SU-DHL-6 (cell line): ENCODE data around the gene LARGE2.

Experiments used
- H2AFZ ChIP-seq: fragments of 200-600 bp; sonication (generic); 2 replicates; pipeline ENCODE4 v1.6.1; 2014; ENCODE audit warnings: low read depth, mild to moderate bottlenecking, moderate library complexity, mixed read lengths, antibody characterized with exemption, low read length; ENCODE audit not compliant: severe bottlenecking
- H3F3A ChIP-seq: fragments of 200-600 bp; shearing (Covaris generic); 2 replicates; pipeline ENCODE4 v1.6.0; 2016; ENCODE audit warnings: antibody characterized with exemption, mild to moderate bottlenecking; ENCODE audit not compliant: insufficient read depth
- H3K27ac ChIP-seq: fragments of 200-600 bp; sonication (generic); 2 replicates; pipeline ENCODE4 v1.5.1; 2016; ENCODE audit warnings: low read depth, mild to moderate bottlenecking, low read length, moderate library complexity, mixed read lengths
- H3K27me3 ChIP-seq: fragments of 200-600 bp; sonication (generic), shearing (Covaris generic); 2 replicates; pipeline ENCODE4 v1.6.0; 2014; ENCODE audit warnings: mild to moderate bottlenecking, low read length
- H3K36me3 ChIP-seq: fragments of 200-600 bp; sonication (generic); 2 replicates; pipeline ENCODE4 v1.6.1; 2014; ENCODE audit warnings: mild to moderate bottlenecking, low read length, mixed read lengths
- H3K4me2 ChIP-seq: fragments of 300-600, 200-600 bp; shearing (Covaris generic), sonication (generic); 2 replicates; pipeline ENCODE4 v1.6.0; 2014; ENCODE audit warnings: low read length, low read depth, mild to moderate bottlenecking; ENCODE audit not compliant: poor library complexity, severe bottlenecking
- H3K4me3 ChIP-seq: fragments of 200-600 bp; sonication (generic); 2 replicates; pipeline ENCODE4 v1.5.1; 2014; ENCODE audit warnings: antibody characterized with exemption, low read length, mild to moderate bottlenecking, mixed read lengths; ENCODE audit not compliant: insufficient read depth, poor library complexity, severe bottlenecking
- H3K79me2 ChIP-seq: fragments of 200-600 bp; sonication (generic); 2 replicates; pipeline ENCODE4 v1.6.1; 2014; ENCODE audit warnings: mild to moderate bottlenecking, low read length, moderate library complexity; ENCODE audit not compliant: insufficient read depth
- H3K9ac ChIP-seq: fragments of 200-600 bp; sonication (generic); 2 replicates; pipeline ENCODE4 v1.7.0; 2014; ENCODE audit warnings: mild to moderate bottlenecking, low read length
- H3K9me2 ChIP-seq: fragments of 200-600 bp; sonication (generic); replicated peaks from 2 replicates; pipeline ENCODE4 v1.6.1; 2014; ENCODE audit warnings: low read length; ENCODE audit not compliant: insufficient read depth
- H3K9me3 ChIP-seq: fragments of 200-600 bp; sonication (generic); 2 replicates; pipeline ENCODE4 v1.6.1; 2014; ENCODE audit warnings: low read length, mixed read lengths; ENCODE audit not compliant: insufficient read depth
- H4K20me1 ChIP-seq: fragments of 200-600 bp; sonication (generic); 2 replicates; pipeline ENCODE4 v1.6.1; 2014; ENCODE audit warnings: low read depth, mild to moderate bottlenecking, antibody characterized with exemption, low read length, moderate library complexity, mixed read lengths
- CTCF ChIP-seq: fragments of 200-600 bp; sonication (generic); IDR thresholded peaks from one replicate; pipeline ENCODE4 v1.5.1; 2017; ENCODE audit warnings: antibody characterized with exemption, mild to moderate bottlenecking, low read length, moderate library complexity; ENCODE audit not compliant: insufficient read depth, poor library complexity, severe bottlenecking
- EZH2phosphoT487 ChIP-seq: fragments of 200-600 bp; sonication (generic), shearing (Covaris generic); conservative IDR thresholded peaks from 2 replicates; pipeline ENCODE4 v1.6.1; 2018; ENCODE audit warnings: mild to moderate bottlenecking, antibody characterized with exemption, low read length, moderate library complexity, mixed read lengths

The LARGE2 gene

GRCh38 chr11:45909594-45910475 lies 12.6 kb upstream of the LARGE2 start:
- no peaks in the 10 kb centered on the region for H3F3A ChIP-seq
- TF ChIP-seq CTCF, result no peak
- no peak for TF ChIP-seq EZH2phosphoT487
- no peaks in the 10 kb centered on the region for H4K20me1 ChIP-seq
- no peaks in the 10 kb centered on the region for H3K9me2 ChIP-seq
- no peaks in the 10 kb centered on the region for H3K36me3 ChIP-seq
- no peaks in the 10 kb centered on the region for H3K27me3 ChIP-seq
- H3K9me3 ChIP-seq, result no peaks in the 10 kb centered on the region
- no peak overlapping the region for H3K27ac ChIP-seq
- H3K4me2 ChIP-seq, result no peak overlapping the region
- no peak overlapping the region for H3K9ac ChIP-seq
- H3K4me3 ChIP-seq, result no peak overlapping the region
- H3K79me2 ChIP-seq, result no peaks in the 10 kb centered on the region
- no peak overlapping the region for H2AFZ ChIP-seq

GRCh38 chr11:45910623-45911022 lies 11.8 kb upstream of the LARGE2 start:
- no peak overlapping the region for H3K27ac ChIP-seq

GRCh38 chr11:45913514-45913913 lies 8.9 kb upstream of the LARGE2 start:
- H3K36me3 ChIP-seq, result no peaks in the 10 kb centered on the region
- no peaks in the 10 kb centered on the region for H3K9me3 ChIP-seq
- H3K4me2 ChIP-seq, result no peak overlapping the region
- no peak overlapping the region for H3K9ac ChIP-seq
- TF ChIP-seq EZH2phosphoT487, result no peak
- no peak for TF ChIP-seq CTCF
- H3K27ac ChIP-seq, result no peak overlapping the region
- no peaks in the 10 kb centered on the region for H3K27me3 ChIP-seq
- no peaks in the 10 kb centered on the region for H4K20me1 ChIP-seq
- peaks cover under 1% of the 10 kb centered on the region; the same call in 1 of the 2 replicates for H3F3A ChIP-seq
- no peak overlapping the region for H2AFZ ChIP-seq
- H3K79me2 ChIP-seq, result peaks cover 16% of the 10 kb centered on the region
- H3K9me2 ChIP-seq, result no peaks in the 10 kb centered on the region
- no peak overlapping the region for H3K4me3 ChIP-seq

More at GRCh38 chr11:45910623-45911022, 11.8 kb upstream of the LARGE2 start:
- Histone ChIP-seq H3K4me3 (no peak overlapping the region), H3F3A (no peaks in the 10 kb centered on the region), H3K27me3 (no peaks in the 10 kb centered on the region), H2AFZ (no peak overlapping the region), H3K36me3 (no peaks in the 10 kb centered on the region), H3K9me2 (no peaks in the 10 kb centered on the region), H3K9me3 (no peaks in the 10 kb centered on the region), H3K4me2 (no peak overlapping the region), H3K9ac (no peak overlapping the region), H3K79me2 (no peaks in the 10 kb centered on the region), H4K20me1 (no peaks in the 10 kb centered on the region)
- TF ChIP-seq CTCF (no peak), EZH2phosphoT487 (no peak)
